Measurements from ENCODE around the gene RAB17.

The RAB17 gene, protein sequence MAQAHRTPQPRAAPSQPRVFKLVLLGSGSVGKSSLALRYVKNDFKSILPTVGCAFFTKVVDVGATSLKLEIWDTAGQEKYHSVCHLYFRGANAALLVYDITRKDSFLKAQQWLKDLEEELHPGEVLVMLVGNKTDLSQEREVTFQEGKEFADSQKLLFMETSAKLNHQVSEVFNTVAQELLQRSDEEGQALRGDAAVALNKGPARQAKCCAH

DNA sequence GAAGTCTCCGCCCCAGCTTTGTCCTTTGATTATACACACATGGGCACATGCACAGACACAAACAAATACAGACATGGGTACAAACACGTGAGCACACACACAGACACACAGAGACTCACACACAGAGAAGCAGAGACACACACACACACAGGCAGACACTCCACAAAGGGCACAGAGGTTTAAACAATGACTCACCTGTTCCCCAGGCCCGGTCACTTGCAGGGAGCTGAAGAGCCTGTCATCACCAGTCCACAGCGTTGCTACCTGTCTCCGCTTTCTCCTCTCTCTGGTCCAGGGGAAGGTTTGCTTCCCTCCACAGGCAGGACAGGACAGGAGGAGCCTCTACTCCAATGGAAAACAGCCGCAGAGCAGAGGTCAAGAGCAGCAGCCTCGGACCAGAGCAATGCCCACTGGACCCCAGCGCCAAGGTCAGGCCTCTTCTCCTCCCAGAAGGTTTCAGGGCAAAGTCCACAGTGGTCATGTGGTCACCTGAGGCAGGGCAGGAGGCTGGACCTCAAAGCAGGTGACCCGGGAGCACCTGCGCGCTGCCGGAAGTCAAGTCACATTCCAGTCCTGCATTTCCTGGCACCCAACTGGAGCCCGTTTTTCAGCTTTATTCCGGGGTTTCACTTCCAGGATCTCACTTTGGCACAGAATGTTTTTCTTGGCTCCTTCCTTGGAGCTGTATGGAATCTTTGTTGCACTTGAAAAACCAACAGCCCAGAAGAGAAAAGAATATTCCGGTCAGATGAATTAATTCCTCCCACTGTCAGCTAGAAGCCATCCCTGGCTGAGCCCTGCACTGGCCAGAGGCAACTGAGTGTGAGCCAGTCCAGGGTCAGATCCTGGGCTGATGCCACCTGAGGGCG is at the start of gene RAB17:
Gene RAB17, minus strand, starts transcription at position 463 of the 869 bp plus-strand sequence. CDS start 4,580 bp downstream, outside the sequence.
- no peak for DNase-seq (ENCODE audit: low spot score)

DNA sequence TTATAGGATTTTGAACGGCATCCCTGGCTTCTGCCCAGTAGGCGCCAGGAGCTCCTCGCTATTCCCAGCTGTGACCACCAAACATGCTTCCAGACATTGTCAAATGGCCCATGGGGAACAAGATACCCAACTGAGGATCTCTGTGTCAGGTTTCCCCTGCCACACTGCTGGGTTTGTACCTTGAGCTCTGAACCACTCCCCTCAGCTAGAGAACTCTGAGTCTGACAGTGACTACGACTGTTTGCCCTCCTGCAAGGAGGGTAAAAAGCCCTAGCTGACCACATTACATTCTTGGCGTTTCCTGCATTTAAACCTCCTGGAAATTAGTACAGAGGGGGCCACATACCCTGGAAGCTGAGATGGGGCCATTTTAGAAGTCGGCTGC is 49.3 kb upstream of the RAB17 start:
- no peak for DNase-seq (ENCODE audit: low spot score)

DNA sequence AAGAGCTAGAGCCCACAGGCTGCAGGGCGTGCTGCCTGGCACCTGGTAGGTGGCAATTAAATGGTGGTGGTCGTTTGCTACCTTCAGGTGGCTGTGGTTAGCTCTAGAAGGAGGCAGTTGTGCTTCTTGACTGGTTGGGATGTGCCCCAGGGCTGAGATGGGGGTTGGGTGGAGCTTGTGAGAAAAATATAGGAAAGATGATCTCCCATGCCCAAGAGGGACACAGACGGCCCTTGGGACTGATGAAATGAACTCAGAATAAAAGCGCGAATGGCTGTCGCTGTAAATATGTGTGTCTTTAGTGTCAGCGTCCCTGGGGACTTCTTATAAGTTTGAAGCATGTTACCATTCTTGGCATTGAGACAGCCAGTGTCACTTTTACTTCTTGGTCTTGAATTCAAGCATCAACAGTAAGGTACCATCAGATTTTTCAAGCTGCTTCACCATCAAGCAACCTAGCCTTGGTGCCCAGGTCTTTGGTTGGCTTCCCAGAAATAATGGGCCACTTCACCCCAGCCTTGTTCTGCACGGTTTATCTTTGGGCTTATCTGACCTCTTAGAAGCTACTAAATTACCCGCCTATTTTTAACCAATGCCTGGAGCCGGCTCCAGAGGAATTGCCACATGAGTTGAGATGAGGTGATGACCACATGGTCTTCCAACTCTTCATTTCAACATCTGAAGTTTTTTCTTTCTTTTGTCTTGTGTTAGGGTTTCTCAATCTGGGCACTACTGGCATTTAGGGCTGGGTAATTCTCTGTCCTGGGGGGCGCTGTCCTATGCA is 48.7 kb upstream of the RAB17 start:
- no peak for DNase-seq (ENCODE audit: low spot score)

DNA sequence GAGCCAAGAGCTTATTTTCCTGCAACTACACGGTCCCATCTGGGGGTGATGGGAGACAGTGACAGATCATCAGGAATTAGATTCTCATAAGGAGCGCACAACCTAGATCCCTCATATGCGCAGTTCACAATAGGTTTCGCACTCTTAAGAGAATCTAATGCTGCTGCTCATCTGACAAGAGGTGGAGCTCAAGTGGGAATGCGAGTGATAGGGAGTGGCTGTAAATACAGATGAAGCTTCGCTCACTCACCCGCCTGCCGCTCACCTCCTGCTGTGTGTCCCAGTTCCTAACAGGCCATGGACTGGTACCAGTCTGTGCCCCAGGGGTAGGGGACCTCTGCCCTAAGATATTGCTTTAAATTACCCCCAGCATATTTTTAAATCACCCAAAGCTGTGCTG is 47.6 kb upstream of the RAB17 start:
- DNase-seq (ENCODE audit: low spot score): no peak

DNA sequence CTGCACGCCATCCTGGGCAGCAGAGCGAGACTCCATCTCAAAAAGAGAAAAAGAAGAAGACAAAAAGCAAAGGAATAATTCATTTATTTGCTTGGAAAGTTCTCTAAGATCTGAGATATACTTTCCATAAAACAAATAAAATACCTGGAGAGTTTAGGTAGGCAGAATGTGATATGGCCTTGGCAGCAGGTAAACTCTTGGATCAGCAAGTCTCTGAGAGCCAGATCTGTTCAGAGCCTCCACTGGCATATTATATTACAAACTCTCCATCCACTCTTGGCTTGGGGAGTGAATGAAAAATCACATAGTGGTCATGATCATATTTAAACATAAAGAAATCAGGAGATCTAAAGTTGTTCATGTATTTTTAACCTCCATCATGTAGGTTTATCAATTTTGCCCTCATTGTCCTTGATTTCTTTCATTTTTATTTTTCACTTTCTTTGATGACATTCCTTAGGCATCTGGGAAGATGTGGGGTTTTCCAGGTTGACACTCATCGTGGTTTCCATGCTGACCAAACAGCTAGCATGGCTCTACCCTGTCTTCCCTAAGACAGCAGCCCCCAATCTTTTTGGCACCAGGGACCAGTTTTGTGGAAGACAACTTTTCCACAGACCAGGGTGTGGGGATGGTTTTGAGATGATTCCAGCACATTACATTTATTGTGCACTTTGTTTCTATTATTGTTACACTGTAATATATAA is 47.0 kb upstream of the RAB17 start:
- DNase-seq (ENCODE audit: low spot score): no peak

DNA sequence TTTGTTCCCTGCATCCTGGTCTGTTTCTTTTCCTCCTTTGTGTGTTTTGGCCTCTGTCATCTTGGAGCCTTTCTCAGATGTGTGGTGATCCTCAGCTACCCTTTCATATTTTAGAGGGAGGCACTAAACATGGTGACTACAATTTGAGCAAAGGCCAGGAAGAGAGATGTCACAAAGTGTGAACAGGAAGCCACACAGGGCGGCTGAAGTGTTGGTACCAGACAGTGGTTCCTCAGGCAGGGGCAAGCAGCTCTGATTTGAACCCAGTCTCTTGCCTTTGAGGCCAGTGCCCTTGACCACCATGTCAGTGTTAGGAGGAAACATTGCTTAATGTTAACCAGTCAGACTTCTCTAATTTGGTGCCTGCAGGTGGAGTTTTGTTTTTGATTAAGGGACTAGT is 46.0 kb upstream of the RAB17 start:
- DNase-seq (ENCODE audit: low spot score): no peak

DNA sequence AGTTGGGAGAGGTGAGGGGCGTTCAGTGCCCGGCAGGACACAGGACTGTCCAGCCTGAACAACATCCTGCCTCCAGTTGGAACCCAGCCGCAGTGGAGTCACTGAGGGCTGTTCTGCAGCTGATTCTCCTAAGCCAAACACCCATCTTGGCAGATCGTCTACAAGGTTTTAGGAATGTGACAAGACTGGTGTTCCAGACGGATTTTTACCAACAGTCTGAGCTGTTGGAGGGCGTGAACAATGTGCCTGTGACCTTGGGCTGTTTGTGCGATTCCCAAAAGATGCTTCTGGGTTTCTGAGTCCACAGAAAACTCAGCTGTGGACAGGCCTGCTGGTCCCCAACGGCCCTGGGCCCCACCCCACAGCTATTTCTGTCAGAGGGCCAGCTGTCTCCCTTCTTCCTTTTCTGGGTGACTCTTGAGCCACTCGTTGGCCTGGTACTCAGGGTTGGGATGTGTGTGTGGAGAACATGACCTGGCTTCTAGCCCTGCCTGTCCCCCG is 42.6 kb upstream of the RAB17 start:
- DNase-seq (ENCODE audit: low spot score): no peak

DNA sequence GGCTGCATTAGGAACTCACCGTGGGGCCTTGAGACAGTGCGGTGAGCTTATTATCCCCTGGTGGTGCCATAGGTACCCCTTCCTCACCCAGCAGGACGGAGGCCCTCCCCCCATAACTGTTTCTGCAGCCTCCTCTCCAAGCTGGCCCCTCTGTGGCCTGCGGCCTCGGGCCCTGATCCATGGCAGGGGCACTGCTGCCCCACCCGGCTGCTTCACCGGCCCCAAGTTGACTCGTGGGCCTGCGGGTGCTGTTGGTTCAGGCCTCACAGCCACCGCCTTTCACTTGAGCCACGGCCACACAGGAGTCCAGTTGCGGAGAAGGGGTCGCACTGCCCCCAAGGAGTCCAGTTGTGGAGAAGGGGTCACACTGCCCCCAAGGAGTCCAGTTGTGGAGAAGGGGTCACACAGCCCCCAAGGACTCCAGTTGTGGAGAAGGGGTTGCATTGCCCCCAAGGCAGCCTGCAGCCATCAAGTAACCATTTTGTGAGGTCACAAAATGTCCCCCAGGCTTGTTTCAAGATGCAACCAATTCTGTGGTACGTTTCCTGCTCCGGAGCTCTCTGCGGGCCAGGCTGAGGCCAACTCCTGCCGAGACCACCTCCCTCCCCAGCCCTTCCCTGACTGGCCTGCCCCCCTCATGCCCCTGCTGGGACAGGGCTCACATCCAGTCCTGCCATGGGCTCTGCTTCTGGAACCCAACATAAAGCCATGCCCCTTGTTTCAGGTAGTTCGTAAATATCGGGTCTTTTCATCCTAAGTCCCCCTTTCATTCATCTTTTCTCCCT is 41.5 kb upstream of the RAB17 start:
- DNase-seq (ENCODE audit: low spot score): no peak

DNA sequence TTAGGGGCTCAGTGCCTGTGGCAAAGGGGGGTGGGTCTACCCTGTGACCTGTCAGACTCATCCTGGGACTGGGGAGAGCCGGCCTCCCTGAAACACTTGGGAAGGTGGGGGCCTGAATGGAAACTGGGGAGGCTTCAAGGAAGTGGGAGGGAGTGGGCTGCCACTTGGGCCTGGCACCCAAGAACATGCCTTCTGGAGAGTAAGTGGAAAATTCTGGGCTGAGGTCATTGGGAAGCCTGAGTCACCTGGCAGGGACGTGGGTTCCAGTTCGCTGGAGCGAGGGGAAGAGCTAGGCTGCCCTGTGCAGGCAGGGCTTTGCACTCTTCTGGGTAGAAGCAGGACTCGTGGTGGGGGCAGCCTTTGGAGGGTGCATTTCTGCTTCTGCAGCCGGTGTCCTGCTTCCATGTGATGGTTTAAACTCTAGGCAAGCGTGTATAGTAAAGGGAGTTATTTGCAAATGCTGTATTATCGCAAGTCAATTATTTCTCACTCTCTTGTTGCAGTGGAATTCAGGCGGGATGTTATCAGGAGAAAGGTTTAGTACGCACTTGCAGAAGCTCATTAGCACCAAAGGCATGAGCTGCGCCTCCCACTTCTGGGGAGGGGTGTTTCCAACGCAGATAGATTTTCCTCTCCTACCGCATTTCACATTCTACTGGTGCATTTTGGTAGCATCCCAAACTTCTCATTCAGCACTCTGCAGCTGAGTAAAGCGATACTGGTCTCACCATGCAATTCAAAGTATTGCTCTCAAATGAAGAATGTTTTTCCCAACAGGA is 40.7 kb upstream of the RAB17 start:
- DNase-seq (ENCODE audit: low spot score): no peak

DNA sequence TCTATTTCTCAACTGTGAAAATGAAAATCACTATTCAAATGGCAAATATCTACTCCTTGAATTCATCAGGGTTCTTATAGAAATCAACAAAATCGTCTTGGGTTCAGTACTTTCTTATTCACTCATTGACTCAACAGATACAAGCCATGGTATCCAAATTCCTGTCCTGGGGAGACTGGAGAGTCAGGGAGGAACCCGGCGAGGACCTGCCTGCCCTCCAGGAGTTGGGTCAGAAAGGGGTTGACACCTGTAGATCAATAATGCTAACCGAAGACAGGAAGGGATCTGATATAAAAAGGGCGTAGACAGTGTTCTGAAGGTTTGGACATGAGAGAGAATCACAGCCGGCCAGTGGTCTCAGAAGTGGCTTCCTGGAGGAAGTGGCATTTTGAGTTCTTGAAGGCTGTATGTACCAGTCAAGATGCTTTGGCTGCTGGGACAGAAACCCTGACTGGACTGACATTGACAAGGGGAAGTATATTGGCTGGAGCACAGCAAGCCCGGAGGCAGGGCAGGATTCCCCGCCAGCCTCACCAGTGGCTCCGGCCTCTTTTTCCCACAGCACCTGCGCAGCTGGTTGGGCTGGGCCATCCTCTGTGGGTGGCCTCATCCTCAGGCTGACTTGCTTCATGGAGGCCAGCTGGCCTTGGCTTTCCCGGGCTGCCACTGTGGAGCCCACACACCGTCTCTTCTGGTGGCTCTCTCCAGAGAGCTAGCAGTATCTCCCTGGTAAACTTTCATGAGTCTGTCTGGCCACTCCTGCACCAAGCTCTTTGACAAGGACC is 39.9 kb upstream of the RAB17 start:
- DNase-seq (ENCODE audit: low spot score): no peak

DNA sequence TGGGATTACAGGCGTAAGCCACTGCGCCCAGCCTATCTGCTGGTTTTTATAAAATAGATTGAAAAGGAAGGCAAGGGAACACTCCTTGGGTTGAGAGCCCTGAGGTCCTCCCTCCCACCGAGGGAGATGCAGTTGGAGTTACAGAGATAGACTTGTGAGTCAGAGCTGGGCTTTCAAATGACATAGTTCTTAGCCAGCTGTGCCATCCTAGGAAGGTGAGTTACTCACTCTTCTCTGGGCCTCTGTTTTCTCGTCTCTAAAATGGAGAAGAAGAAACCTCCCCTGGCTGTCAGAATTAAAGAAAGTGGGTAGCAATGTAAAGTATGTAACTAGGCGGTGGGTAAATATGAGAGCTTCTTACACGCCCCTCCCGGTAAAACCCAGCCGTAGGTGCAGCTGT is 39.2 kb upstream of the RAB17 start:
- no peak for DNase-seq (ENCODE audit: low spot score)

DNA sequence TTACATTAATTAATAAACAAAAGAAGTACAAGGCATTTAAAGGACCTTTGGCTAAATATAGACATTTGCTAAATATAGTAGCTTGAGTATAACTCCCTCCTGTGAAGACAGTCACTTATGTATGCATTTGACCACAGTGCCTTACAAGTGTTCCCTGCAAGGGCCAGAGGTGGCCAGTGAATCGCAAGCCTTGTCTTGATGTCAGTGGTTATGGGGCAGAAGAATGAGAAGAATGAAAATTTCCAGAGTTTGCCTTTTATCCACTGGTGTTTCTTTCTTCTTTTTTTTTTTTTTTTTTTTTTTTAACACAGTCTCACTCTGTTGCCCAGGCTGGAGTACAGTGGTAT is 38.6 kb upstream of the RAB17 start:
- DNase-seq (ENCODE audit: low spot score): no peak

DNA sequence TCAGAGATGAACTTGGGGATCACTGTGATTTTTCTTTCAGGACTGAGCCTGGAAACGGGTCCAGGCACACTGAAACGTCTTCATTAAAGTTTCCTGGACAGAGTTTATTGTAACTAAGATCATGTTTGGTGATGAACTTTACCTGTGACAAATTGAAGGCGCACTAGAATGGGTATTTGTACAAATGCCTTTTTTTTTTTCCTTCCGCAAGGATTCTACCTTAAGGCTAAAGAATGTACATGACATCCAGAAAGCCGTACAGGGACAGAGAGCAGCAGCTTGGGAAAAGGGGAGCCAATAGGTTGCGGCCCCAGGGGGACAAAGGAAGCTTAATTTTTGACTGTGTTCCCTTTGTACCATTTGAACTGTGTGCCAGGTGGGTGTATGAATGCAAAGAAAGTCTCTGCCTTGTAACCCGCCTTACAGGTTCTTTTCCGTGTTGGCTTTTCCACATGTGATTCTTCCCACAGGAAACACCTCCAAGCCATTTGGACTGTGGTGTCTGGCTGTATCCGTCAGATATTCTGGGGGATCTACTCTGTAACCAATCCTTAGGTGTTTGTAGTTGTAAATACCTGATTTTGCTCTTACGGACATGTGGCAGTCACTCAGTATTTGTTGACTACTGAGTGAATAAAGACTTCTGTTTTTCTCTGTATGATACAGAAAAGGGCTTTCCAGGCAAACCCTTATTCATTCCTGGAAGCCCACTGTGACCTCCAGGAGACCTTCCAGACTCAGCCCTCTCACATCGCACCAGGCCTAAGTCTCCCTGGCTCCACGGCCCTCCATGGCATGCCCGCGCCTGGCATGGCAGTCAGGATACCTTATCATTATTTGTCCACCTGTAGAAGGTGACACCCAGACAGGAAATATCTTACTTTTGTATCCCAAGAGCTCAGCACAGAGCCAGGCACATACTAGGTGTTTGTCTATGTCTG is 38.0 kb upstream of the RAB17 start:
- no peak for DNase-seq (ENCODE audit: low spot score)

DNA sequence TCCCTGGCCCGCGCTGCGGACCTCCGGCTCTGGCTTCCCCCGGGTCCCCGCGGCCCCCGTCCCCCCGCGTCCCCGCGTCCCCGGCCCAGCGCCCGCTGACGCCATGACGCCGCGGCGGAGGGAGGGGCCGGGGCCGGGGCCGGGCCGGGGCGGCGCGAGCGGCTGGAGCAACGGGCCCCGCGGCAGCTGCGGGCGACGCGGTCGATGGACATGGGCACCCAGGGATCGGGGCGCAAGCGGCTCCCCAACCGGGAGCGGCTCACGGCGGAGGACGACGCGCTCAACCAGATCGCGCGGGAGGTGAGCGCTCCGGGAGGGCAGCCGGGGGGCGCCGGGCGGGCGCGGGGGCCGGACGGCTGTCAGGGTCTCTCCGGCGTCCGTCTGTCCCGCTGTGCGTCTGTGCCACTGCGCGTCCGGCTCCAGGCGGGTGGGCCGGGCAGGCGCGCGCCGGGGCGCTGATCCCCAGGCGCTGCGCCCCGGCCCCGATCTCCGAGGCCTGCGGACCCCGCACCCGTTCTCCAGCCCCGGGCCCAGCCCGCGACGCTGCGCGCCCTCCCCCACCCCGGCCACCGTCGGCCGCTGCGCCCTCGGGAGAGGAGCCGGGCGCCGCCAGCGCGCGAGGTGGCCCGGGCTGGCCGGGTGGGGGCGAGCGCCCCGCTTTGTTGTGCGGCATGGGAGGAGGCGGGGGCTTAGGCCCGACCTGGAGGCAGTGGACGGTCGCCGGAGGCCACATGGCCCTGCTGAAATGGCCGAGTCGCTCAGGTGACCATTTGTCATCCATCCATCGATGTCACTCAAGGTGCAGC is 37.1 kb upstream of the RAB17 start, which contains the start of gene LRRFIP1:
Gene LRRFIP1, plus strand, starts transcription at position 147 of the 806 bp plus-strand sequence. Its CDS starts 58 bp downstream, at position 205.
- no peak for DNase-seq (ENCODE audit: low spot score)

DNA sequence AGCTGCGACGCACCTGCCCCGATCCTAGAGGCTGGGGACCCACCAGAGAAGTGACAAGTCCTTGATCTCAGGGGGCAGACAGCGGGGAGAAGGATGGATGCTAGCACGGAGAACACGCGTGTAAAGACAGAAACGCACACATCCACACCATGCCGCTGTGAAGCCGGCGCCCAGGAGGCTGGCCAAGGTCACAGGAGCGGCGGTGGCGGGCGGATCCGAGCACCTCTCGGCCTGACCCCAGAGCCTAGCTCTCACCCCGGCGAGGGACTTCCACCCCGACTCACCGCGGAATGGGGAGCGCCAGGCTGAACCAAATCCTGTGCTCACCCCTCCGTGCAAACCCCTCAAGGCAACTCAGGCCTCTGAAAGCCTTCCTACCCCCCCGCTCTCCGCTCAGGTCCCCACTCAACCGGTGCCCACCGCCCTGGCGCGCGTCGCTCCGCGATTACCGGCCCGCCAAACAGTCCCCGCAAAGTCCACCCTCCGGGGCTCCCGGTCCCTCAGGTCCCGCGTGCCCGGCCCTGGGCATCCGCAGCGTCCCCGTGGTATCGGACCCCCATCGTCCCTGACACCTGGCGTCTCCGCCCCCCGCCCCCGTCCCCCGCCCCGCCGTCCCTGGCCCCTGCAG is 36.4 kb upstream of the RAB17 start:
- no peak for DNase-seq (ENCODE audit: low spot score)

DNA sequence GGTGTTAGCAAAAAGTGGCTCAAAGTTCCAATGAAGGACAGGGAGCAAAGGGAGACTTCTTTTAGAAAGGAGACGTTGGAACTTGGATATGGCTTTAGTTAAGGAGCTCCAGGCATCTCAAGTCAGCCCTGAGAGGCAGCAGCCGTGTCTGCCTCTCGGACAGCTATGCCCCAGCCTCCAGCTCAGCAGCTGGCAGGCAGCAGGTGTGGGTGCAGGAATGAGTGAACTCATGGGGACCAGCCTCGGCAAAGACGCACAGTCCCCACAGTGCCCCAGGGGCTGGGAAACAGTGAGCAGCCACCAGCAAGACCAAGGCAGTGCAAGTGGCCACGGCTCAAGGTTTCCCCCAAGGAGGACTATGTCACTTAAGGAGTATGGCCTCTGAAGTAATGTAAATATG is 35.2 kb upstream of the RAB17 start:
- DNase-seq (ENCODE audit: low spot score): no peak

DNA sequence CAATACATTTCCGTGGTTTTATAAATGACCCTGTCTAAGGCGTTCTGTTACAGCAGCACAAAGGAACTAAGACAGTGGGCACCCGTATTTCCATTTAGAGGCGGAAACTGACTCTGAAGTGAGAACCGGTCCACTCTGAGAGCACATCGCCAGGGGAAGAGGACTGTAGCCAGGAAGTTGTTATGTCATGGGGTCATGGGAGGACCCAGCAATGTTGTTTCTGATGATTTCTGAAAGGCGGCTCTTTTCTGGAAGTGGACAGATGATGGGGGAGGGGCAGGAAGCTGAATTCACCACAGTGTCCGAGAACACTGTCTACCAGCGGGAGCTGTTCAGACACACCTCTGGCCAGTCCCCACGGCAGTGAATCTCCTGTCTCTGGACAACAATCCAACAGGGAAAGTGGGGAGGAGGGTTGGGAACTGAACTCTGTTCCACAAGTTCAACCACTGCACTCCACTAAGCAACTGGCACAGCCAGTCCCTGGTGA is 34.7 kb upstream of the RAB17 start:
- DNase-seq (ENCODE audit: low spot score): no peak

Measured in CD4-positive, alpha-beta T cell treated with Interleukin-6 at 100 ng/mL for 8 hours (primary cell).